Parathyroid adenoma (tissue), 2 donors: ENCODE results near the gene TANC1.

Experiments used
- H2AFZ ChIP-seq: fragments of 300-600 bp; sonication (generic); one replicate; pipeline ENCODE4 v1.7.0; 2017; ENCODE audit warnings: antibody characterized with exemption, mild to moderate bottlenecking
- H3K27ac ChIP-seq: fragments of 300-600 bp; sonication (generic); one replicate; pipeline ENCODE4 v1.7.0; 2017
- H3K27me3 ChIP-seq: fragments of 300-600 bp; sonication (generic); one replicate; pipeline ENCODE4 v1.7.0; 2017; ENCODE audit warnings: low read length; ENCODE audit not compliant: control insufficient read depth, insufficient read depth
- H3K36me3 ChIP-seq: fragments of 300-600 bp; sonication (generic); one replicate; pipeline ENCODE4 v1.7.0; 2017; ENCODE audit warnings: low read length; ENCODE audit not compliant: control insufficient read depth, insufficient read depth
- H3K4me1 ChIP-seq: fragments of 300-600 bp; sonication (generic); one replicate; pipeline ENCODE4 v1.7.0; 2017; ENCODE audit warnings: control low read depth
- H3K4me2 ChIP-seq: fragments of 300-600 bp; sonication (generic); one replicate; pipeline ENCODE4 v1.7.0; 2017; ENCODE audit warnings: low read length
- H3K4me3 ChIP-seq: fragments of 300-600 bp; sonication (generic); one replicate; pipeline ENCODE4 v1.7.0; 2017; ENCODE audit warnings: low read depth, low read length
- H3K79me2 ChIP-seq: fragments of 300-600 bp; sonication (generic); one replicate; pipeline ENCODE4 v1.7.0; 2017; ENCODE audit warnings: control low read depth
- H3K9ac ChIP-seq: fragments of 300-600 bp; sonication (generic); one replicate; pipeline ENCODE4 v1.7.0; 2017; ENCODE audit warnings: mild to moderate bottlenecking
- H3K9me3 ChIP-seq: fragments of 300-600 bp; sonication (generic); one replicate; pipeline ENCODE4 v1.7.0; 2017; ENCODE audit warnings: low read length; ENCODE audit not compliant: control insufficient read depth
- TF ChIP-seq, protein P1 (sequence below): fragments of 300-600 bp; sonication (generic); IDR thresholded peaks from one replicate; pipeline ENCODE4 v1.7.0; 2017; ENCODE audit warnings: antibody characterized with exemption, mild to moderate bottlenecking
- donor health status: primary hyperparathyroidism.

The TANC1 gene

DNA sequence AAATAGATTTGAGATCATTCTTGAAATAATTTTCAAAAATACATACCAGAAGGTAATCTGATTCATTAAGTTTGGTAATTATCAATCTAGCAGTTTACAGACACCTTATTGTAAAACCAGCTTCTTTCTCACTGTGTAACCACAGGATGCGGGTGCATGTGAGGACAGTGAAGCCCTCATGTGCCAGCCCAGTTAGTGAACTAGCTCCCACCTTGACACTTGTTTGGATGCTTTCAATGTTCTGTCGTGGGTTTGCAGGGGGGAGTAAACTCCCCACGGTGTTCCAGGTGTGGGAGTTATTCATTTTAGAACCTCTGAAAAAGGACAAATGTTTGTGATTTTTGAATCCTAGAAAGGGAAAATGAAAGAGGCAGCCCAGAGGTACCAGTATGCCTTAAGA, 259.0 kb downstream of the TANC1 start:
- no peaks in the 10 kb centered on the region for H3K79me2 ChIP-seq
- no peak overlapping the region for H3K4me3 ChIP-seq
- no peak overlapping the region for H3K27ac ChIP-seq
- no peak overlapping the region for H3K9ac ChIP-seq
- no peaks in the 10 kb centered on the region for H3K36me3 ChIP-seq
- H2AFZ ChIP-seq: no peak overlapping the region
- H3K27me3 ChIP-seq: no peaks in the 10 kb centered on the region
- H3K9me3 ChIP-seq: no peaks in the 10 kb centered on the region
- TF ChIP-seq, protein P1, sequence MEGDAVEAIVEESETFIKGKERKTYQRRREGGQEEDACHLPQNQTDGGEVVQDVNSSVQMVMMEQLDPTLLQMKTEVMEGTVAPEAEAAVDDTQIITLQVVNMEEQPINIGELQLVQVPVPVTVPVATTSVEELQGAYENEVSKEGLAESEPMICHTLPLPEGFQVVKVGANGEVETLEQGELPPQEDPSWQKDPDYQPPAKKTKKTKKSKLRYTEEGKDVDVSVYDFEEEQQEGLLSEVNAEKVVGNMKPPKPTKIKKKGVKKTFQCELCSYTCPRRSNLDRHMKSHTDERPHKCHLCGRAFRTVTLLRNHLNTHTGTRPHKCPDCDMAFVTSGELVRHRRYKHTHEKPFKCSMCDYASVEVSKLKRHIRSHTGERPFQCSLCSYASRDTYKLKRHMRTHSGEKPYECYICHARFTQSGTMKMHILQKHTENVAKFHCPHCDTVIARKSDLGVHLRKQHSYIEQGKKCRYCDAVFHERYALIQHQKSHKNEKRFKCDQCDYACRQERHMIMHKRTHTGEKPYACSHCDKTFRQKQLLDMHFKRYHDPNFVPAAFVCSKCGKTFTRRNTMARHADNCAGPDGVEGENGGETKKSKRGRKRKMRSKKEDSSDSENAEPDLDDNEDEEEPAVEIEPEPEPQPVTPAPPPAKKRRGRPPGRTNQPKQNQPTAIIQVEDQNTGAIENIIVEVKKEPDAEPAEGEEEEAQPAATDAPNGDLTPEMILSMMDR: no peak
- H3K4me2 ChIP-seq: no peak overlapping the region
- no peaks in the 10 kb centered on the region for H3K4me1 ChIP-seq

DNA sequence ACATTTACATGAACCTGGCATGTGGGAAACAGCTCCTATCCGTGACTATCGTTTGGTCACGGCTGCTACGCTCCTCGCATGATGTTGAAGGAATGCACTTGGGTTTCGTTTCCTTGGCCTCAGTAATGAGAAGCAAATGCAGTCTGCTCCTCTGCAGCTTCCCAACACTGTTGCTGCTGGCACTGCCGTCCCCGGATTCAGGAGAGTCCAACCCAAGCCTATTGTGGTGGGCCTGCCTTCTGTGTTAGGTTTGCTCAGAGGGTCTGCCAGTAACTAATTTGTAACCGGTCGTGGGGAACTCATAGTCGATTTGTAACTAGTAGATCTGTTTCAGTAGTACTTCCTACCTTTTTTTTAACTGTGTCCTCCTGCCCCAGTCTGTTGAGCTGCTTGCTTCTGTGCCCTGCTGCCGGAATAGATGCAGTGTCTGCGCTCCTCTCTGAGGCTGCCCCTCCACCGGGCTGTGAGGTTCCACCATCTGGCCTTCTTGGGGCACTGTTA, 259.7 kb downstream of the TANC1 start:
- Histone ChIP-seq H3K9ac (no peak overlapping the region), H2AFZ (no peak overlapping the region), H3K4me2 (no peak overlapping the region), H3K27ac (no peak overlapping the region), H3K27me3 (no peaks in the 10 kb centered on the region), H3K4me1 (no peaks in the 10 kb centered on the region), H3K4me3 (no peak overlapping the region), H3K9me3 (no peaks in the 10 kb centered on the region), H3K36me3 (no peaks in the 10 kb centered on the region), H3K79me2 (no peaks in the 10 kb centered on the region)
- TF ChIP-seq, protein P1: no peak

DNA sequence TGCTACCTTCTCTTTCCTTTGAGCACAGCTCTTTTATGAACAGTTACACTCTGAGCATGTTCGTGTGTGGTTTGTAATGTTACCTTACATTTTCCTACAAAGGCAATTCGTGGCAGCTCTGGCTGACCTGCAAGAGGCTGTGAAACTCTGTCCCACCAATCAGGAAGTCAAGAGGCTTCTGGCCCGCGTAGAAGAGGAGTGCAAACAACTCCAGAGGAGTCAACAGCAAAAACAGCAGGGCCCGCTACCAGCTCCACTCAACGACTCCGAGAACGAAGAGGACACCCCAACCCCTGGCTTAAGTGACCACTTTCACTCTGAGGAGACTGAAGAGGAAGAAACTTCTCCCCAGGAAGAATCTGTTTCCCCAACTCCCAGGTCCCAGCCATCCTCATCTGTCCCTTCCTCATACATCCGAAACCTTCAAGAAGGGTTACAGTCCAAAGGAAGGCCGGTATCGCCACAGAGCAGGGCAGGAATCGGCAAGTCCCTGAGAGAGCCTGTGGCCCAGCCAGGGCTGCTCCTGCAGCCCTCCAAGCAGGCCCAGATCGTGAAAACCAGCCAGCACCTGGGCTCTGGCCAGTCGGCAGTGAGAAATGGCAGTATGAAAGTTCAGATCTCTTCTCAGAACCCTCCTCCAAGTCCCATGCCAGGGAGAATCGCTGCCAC, 261.2 kb downstream of the TANC1 start:
- Histone ChIP-seq H3K9ac (no peak overlapping the region), H3K27me3 (no peaks in the 10 kb centered on the region), H3K79me2 (no peaks in the 10 kb centered on the region), H3K4me2 (no peak overlapping the region), H3K36me3 (no peaks in the 10 kb centered on the region), H3K4me3 (no peak overlapping the region), H3K9me3 (no peaks in the 10 kb centered on the region), H2AFZ (no peak overlapping the region), H3K4me1 (no peaks in the 10 kb centered on the region), H3K27ac (no peak overlapping the region)
- TF ChIP-seq, protein P1: no peak

DNA sequence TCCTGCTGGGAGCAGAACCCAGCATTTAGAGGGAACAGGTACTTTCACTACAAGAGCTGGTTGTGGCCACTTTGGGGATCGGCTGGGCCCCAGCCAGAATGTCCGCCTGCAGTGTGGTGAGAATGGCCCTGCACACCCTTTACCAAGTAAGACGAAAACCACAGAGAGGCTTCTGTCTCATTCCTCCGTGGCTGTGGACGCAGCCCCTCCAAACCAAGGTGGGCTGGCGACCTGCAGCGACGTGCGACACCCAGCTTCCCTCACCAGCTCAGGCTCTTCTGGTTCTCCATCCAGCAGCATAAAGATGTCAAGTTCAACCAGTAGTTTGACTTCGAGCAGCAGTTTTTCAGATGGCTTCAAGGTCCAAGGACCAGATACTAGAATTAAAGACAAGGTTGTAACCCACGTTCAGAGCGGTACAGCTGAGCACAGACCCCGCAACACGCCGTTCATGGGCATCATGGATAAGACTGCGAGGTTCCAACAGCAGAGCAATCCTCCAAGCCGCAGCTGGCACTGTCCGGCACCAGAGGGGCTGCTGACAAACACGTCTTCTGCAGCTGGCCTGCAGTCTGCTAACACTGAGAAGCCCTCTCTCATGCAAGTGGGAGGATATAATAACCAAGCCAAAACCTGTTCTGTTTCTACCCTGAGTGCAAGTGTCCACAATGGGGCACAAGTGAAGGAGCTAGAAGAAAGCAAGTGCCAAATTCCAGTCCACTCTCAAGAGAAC, 261.9 kb downstream of the TANC1 start:
- no peak overlapping the region for H3K4me3 ChIP-seq
- TF ChIP-seq, protein P1: no peak
- H3K4me2 ChIP-seq: no peak overlapping the region
- no peak overlapping the region for H3K27ac ChIP-seq
- H2AFZ ChIP-seq: no peak overlapping the region
- no peaks in the 10 kb centered on the region for H3K79me2 ChIP-seq
- no peaks in the 10 kb centered on the region for H3K27me3 ChIP-seq
- H3K4me1 ChIP-seq: no peaks in the 10 kb centered on the region
- H3K9ac ChIP-seq: no peak overlapping the region
- no peaks in the 10 kb centered on the region for H3K36me3 ChIP-seq
- no peaks in the 10 kb centered on the region for H3K9me3 ChIP-seq
